Measurements from ENCODE around the gene DENND1B. TPM values are rescaled to one million over a fixed set of nuclear protein-coding genes. Genes with fewer than 3 reads are reported as not detected.

The DENND1B gene
- total RNA-seq = 10 to 100 TPM; 12.2 to 17.1 TPM

- no peaks in the 10 kb centered on the region for H3K27me3 Mint-ChIP-seq
- peak within 1 kb of the TSS; percentile 88 for H3K4me3 Mint-ChIP-seq
- peak; percentile 71 for ATAC-seq (replicated peaks)
- peaks cover 16% of the 10 kb centered on the region for H3K36me3 Mint-ChIP-seq (ENCODE audit: low read depth)
- H3K4me1 Mint-ChIP-seq = peaks cover 39% of the 10 kb centered on the region
- H3K27ac Mint-ChIP-seq = peak within 1 kb of the TSS; percentile 97
- H3K9me3 Mint-ChIP-seq = no peaks in the 10 kb centered on the region
Measured at GRCh38 chr1:197775282-197776262, at the start of gene DENND1B. TSS of gene DENND1B (minus strand) at chr1:197775480. CDS start at chr1:197775155, 325 bp downstream.

- no peak for ATAC-seq (replicated peaks)
- H3K4me1 Mint-ChIP-seq = no peaks in the 10 kb centered on the region
Measured at GRCh38 chr1:197814306-197814705, 39.0 kb upstream of the DENND1B start.

GRCh38 chr1:197813741-197814140 lies 38.5 kb upstream of the DENND1B start:
- Mint-ChIP-seq H3K4me3 (no peak overlapping the region), H3K9me3 (peaks cover 8% of the 10 kb centered on the region), H3K4me1 (no peaks in the 10 kb centered on the region), H3K36me3 (ENCODE audit: low read depth) (no peaks in the 10 kb centered on the region), H3K27ac (no peak overlapping the region), H3K27me3 (peaks cover 3% of the 10 kb centered on the region)
- no peak for ATAC-seq (replicated peaks)

More at GRCh38 chr1:197814306-197814705, 39.0 kb upstream of the DENND1B start:
- peaks cover 8% of the 10 kb centered on the region for H3K9me3 Mint-ChIP-seq
- no peak overlapping the region for H3K4me3 Mint-ChIP-seq
- H3K27ac Mint-ChIP-seq = no peak overlapping the region
- H3K36me3 Mint-ChIP-seq (ENCODE audit: low read depth) = no peaks in the 10 kb centered on the region
- peaks cover 3% of the 10 kb centered on the region for H3K27me3 Mint-ChIP-seq

GRCh38 chr1:197811769-197812168 lies 36.5 kb upstream of the DENND1B start:
- H3K36me3 Mint-ChIP-seq (ENCODE audit: low read depth) = no peaks in the 10 kb centered on the region
- peaks cover 3% of the 10 kb centered on the region for H3K27me3 Mint-ChIP-seq
- no peak overlapping the region for H3K27ac Mint-ChIP-seq
- peaks cover 8% of the 10 kb centered on the region for H3K9me3 Mint-ChIP-seq
- ATAC-seq (replicated peaks) = no peak
- H3K4me1 Mint-ChIP-seq = no peaks in the 10 kb centered on the region
- no peak overlapping the region for H3K4me3 Mint-ChIP-seq

- no peak for ATAC-seq (replicated peaks)
- no peak overlapping the region for H3K27ac Mint-ChIP-seq
Measured at GRCh38 chr1:197810812-197811211, 35.5 kb upstream of the DENND1B start.

GRCh38 chr1:197808880-197809279 lies 33.6 kb upstream of the DENND1B start:
- Mint-ChIP-seq H3K9me3 (peaks cover 8% of the 10 kb centered on the region), H3K27me3 (peaks cover 3% of the 10 kb centered on the region), H3K4me1 (no peaks in the 10 kb centered on the region), H3K27ac (no peak overlapping the region), H3K36me3 (ENCODE audit: low read depth) (no peaks in the 10 kb centered on the region), H3K4me3 (no peak overlapping the region)
- no peak for ATAC-seq (replicated peaks)

More at GRCh38 chr1:197810812-197811211, 35.5 kb upstream of the DENND1B start:
- H3K9me3 Mint-ChIP-seq = peaks cover 8% of the 10 kb centered on the region
- H3K4me1 Mint-ChIP-seq = no peaks in the 10 kb centered on the region
- peaks cover 3% of the 10 kb centered on the region for H3K27me3 Mint-ChIP-seq
- H3K36me3 Mint-ChIP-seq (ENCODE audit: low read depth) = no peaks in the 10 kb centered on the region
- no peak overlapping the region for H3K4me3 Mint-ChIP-seq

GRCh38 chr1:197807739-197808453 lies 32.6 kb upstream of the DENND1B start:
- peaks cover 1% of the 10 kb centered on the region for H3K9me3 Mint-ChIP-seq
- H3K36me3 Mint-ChIP-seq (ENCODE audit: low read depth) = no peaks in the 10 kb centered on the region
- H3K27ac Mint-ChIP-seq = no peak overlapping the region
- H3K4me3 Mint-ChIP-seq = no peak overlapping the region
- no peaks in the 10 kb centered on the region for H3K4me1 Mint-ChIP-seq
- no peak for ATAC-seq (replicated peaks)
- H3K27me3 Mint-ChIP-seq = peaks cover 3% of the 10 kb centered on the region

GRCh38 chr1:197807216-197807615 lies 31.9 kb upstream of the DENND1B start:
- ATAC-seq (replicated peaks) = no peak
- H3K4me3 Mint-ChIP-seq = no peak overlapping the region

GRCh38 chr1:197806718-197807117 lies 31.4 kb upstream of the DENND1B start:
- no peak for ATAC-seq (replicated peaks)
- H3K27me3 Mint-ChIP-seq = peaks cover 3% of the 10 kb centered on the region

More at GRCh38 chr1:197807216-197807615, 31.9 kb upstream of the DENND1B start:
- H3K36me3 Mint-ChIP-seq (ENCODE audit: low read depth) = no peaks in the 10 kb centered on the region
- H3K27ac Mint-ChIP-seq = no peak overlapping the region
- peaks cover 3% of the 10 kb centered on the region for H3K27me3 Mint-ChIP-seq
- H3K4me1 Mint-ChIP-seq = no peaks in the 10 kb centered on the region
- no peaks in the 10 kb centered on the region for H3K9me3 Mint-ChIP-seq

GRCh38 chr1:197801684-197802083 lies 26.4 kb upstream of the DENND1B start:
- Mint-ChIP-seq H3K4me1 (no peaks in the 10 kb centered on the region), H3K27me3 (no peaks in the 10 kb centered on the region), H3K36me3 (ENCODE audit: low read depth) (no peaks in the 10 kb centered on the region), H3K4me3 (no peak overlapping the region), H3K27ac (no peak overlapping the region), H3K9me3 (peaks cover 11% of the 10 kb centered on the region)
- ATAC-seq (replicated peaks) = no peak

More at GRCh38 chr1:197806718-197807117, 31.4 kb upstream of the DENND1B start:
- Mint-ChIP-seq H3K36me3 (ENCODE audit: low read depth) (no peaks in the 10 kb centered on the region), H3K4me3 (no peak overlapping the region), H3K9me3 (no peaks in the 10 kb centered on the region), H3K4me1 (no peaks in the 10 kb centered on the region), H3K27ac (no peak overlapping the region)

- no peaks in the 10 kb centered on the region for H3K36me3 Mint-ChIP-seq (ENCODE audit: low read depth)
- H3K9me3 Mint-ChIP-seq = peaks cover 17% of the 10 kb centered on the region
- ATAC-seq (replicated peaks) = no peak
- H3K4me3 Mint-ChIP-seq = no peak overlapping the region
- H3K27me3 Mint-ChIP-seq = no peaks in the 10 kb centered on the region
- H3K27ac Mint-ChIP-seq = no peak overlapping the region
- H3K4me1 Mint-ChIP-seq = no peaks in the 10 kb centered on the region
Measured at GRCh38 chr1:197801111-197801482, 25.8 kb upstream of the DENND1B start.

GRCh38 chr1:197800379-197801110 lies 25.3 kb upstream of the DENND1B start:
- H3K4me3 Mint-ChIP-seq = no peak overlapping the region
- no peaks in the 10 kb centered on the region for H3K27me3 Mint-ChIP-seq
- no peaks in the 10 kb centered on the region for H3K4me1 Mint-ChIP-seq
- peaks cover 23% of the 10 kb centered on the region for H3K9me3 Mint-ChIP-seq
- no peak for ATAC-seq (replicated peaks)
- no peaks in the 10 kb centered on the region for H3K36me3 Mint-ChIP-seq (ENCODE audit: low read depth)
- H3K27ac Mint-ChIP-seq = no peak overlapping the region

GRCh38 chr1:197799271-197799670 lies 24.0 kb upstream of the DENND1B start:
- no peak overlapping the region for H3K4me3 Mint-ChIP-seq
- peaks cover 23% of the 10 kb centered on the region for H3K9me3 Mint-ChIP-seq
- no peak overlapping the region for H3K27ac Mint-ChIP-seq
- no peak for ATAC-seq (replicated peaks)
- H3K4me1 Mint-ChIP-seq = no peaks in the 10 kb centered on the region
- H3K36me3 Mint-ChIP-seq (ENCODE audit: low read depth) = no peaks in the 10 kb centered on the region
- H3K27me3 Mint-ChIP-seq = no peaks in the 10 kb centered on the region

GRCh38 chr1:197798492-197798891 lies 23.2 kb upstream of the DENND1B start:
- peaks cover 23% of the 10 kb centered on the region for H3K9me3 Mint-ChIP-seq
- H3K36me3 Mint-ChIP-seq (ENCODE audit: low read depth) = no peaks in the 10 kb centered on the region
- no peak for ATAC-seq (replicated peaks)
- H3K27ac Mint-ChIP-seq = no peak overlapping the region
- no peak overlapping the region for H3K4me3 Mint-ChIP-seq
- H3K4me1 Mint-ChIP-seq = no peaks in the 10 kb centered on the region
- H3K27me3 Mint-ChIP-seq = no peaks in the 10 kb centered on the region
